ENCODE data around the gene IGF2BP2. TPM values are rescaled to one million over a fixed set of nuclear protein-coding genes. Genes with fewer than 3 reads are reported as not detected.

IGF2BP2 gene
- total RNA-seq, 6 experiments from 2014 or later, result 97.2 to 111 (median 100.0) TPM

DNA sequence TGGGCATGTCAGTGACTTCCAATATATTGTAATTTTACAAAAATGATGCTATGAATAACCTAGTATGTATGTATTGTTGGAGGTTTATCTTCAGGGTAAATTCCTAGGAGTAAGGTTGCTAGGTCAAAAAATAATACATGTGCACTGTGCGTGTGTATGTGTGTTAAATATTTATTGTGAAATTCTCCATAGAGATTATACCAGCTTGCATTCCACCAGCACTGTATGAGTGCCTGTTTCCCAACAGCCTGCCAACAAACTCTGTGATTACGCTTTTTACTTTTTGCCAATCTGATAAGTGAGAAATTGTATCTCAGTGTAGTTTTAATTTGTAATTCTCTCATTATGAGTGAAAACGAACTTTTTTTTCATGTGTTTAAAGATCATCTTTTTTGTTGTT, 12.6 kb upstream of the IGF2BP2 start:
- Mint-ChIP-seq H3K4me3 (no peak overlapping the region), H3K4me1 (ENCODE audit: low read depth) (0 out of 2 replicates have a peak, but pooled peaks cover 5% of the 10 kb centered on the region), H3K36me3 (ENCODE audit: low read depth) (no peaks in the 10 kb centered on the region), H3K27me3 (ENCODE audit: insufficient read depth) (no peaks in the 10 kb centered on the region; the same call in 1 of the 2 replicates), H3K27ac (no peak overlapping the region), H3K9me3 (no peaks in the 10 kb centered on the region)
- no peak for DNase-seq
- TF ChIP-seq, protein P1, sequence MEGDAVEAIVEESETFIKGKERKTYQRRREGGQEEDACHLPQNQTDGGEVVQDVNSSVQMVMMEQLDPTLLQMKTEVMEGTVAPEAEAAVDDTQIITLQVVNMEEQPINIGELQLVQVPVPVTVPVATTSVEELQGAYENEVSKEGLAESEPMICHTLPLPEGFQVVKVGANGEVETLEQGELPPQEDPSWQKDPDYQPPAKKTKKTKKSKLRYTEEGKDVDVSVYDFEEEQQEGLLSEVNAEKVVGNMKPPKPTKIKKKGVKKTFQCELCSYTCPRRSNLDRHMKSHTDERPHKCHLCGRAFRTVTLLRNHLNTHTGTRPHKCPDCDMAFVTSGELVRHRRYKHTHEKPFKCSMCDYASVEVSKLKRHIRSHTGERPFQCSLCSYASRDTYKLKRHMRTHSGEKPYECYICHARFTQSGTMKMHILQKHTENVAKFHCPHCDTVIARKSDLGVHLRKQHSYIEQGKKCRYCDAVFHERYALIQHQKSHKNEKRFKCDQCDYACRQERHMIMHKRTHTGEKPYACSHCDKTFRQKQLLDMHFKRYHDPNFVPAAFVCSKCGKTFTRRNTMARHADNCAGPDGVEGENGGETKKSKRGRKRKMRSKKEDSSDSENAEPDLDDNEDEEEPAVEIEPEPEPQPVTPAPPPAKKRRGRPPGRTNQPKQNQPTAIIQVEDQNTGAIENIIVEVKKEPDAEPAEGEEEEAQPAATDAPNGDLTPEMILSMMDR (IDR thresholded peaks at IDR 0.05), result no peak

DNA sequence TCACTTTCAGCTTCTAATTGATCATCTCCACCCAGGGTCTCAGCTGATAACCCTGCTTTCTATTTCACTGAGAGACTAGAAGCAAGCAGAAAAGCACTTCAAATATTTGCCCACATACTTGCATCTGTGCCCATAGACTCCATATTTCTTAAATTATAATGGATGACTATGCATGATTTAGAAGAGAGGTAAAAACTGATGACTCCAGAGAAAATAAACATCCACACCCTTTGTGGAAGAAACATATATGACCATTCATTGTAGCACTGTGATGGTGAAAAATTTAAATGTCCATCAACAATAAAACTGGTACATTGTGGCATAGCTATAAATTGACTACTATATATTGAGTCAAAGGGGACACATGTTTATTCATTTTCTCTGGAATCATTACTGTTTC, 7.1 kb upstream of the IGF2BP2 start:
- Mint-ChIP-seq H3K9me3 (no peaks in the 10 kb centered on the region), H3K4me3 (no peak overlapping the region), H3K27me3 (ENCODE audit: insufficient read depth) (no peaks in the 10 kb centered on the region), H3K27ac (no peak overlapping the region), H3K4me1 (ENCODE audit: low read depth) (peaks cover 5% of the 10 kb centered on the region), H3K36me3 (ENCODE audit: low read depth) (peaks cover 30% of the 10 kb centered on the region)
- TF ChIP-seq, protein P1 (IDR thresholded peaks at IDR 0.05), result no peak
- DNase-seq, result no peak

DNA sequence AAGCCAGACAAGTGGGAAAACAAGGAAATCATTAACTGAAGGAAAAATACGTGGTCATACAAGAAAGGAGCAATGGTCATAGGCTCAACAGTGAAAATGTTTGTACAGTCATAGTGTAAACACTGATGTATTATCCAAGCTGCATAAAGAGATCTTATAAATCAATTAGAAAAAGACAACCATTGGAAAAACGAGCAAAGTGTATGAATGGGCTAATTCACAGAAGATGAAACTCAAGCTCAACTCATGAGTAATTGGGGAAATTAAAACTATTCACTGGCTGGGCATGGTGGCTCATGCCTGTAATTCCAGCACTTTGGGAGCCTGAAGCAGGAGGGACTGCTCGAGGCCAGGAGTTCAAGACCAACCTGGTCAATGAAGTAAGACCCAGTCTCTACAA, 6.4 kb upstream of the IGF2BP2 start:
- Mint-ChIP-seq H3K27me3 (ENCODE audit: insufficient read depth) (no peaks in the 10 kb centered on the region), H3K36me3 (ENCODE audit: low read depth) (peaks cover 30% of the 10 kb centered on the region), H3K4me1 (ENCODE audit: low read depth) (peaks cover 12% of the 10 kb centered on the region), H3K9me3 (no peaks in the 10 kb centered on the region), H3K4me3 (no peak overlapping the region), H3K27ac (no peak overlapping the region)
- DNase-seq, result no peak
- TF ChIP-seq, protein P1 (IDR thresholded peaks at IDR 0.05), result no peak

DNA sequence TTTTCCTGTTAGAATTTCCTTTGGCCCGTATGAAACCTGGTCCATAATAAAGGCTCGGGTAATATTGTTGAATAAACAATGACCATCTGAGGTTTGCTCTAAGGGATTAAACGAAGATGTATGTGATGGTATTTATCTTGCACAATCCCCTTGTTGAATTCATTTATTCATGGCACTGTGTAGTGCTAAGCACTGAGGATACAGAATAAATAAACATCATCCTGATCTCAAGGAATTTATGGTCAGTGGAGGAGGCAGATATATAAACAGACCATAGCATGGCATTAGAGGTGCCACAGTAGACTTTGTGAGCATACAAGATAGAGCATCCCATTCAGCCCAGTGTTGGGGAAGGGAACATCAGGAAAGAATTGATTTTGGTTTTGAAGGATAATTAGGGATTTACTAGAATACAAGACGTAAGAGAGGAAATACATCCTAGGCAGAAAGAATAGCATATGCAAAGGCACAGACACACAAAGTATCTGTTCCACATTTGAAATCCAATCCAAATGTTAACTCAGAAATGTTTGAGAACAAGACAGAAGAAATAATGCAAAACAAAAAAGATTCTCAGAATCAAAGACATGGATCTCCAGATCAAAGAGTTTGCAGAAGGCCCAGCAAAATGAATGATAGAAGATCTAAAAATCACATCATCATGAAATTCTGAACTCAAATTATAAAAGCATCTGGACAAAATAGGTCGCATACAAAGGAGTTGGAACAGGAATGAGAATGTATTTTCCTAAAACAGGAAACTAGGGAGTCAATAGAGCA, 5.4 kb upstream of the IGF2BP2 start:
- DNase-seq, result no peak
- Mint-ChIP-seq H3K27me3 (ENCODE audit: insufficient read depth) (no peaks in the 10 kb centered on the region), H3K27ac (no peak overlapping the region), H3K36me3 (ENCODE audit: low read depth) (peaks cover 30% of the 10 kb centered on the region), H3K4me3 (no peak overlapping the region), H3K9me3 (no peaks in the 10 kb centered on the region), H3K4me1 (ENCODE audit: low read depth) (peaks cover 15% of the 10 kb centered on the region)
- TF ChIP-seq, protein P1 (IDR thresholded peaks at IDR 0.05), result no peak

DNA sequence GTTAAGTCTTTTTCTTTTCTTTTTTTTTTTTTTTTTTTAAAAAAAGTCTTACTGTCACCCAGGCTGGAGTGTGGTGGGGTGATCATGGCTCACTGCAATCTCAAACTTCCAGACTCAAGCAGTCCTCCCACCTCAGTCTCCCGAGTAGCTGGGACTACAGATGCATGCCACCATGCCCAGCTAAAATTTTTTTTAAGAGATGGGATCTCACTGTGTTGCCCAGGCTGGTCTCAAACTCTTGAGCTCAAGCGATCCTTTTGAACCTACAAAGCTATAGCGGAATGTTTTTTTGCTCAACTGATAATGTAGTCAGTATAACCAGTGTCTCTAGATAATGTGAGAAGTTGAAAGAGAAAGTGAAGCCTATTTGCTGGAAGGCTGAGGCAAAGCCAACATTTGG, 3.9 kb upstream of the IGF2BP2 start:
- TF ChIP-seq, protein P1 (IDR thresholded peaks at IDR 0.05), result no peak

More for the DNA sequence above, 3.9 kb upstream of the IGF2BP2 start:
- Mint-ChIP-seq H3K27me3 (ENCODE audit: insufficient read depth) (no peaks in the 10 kb centered on the region), H3K9me3 (no peaks in the 10 kb centered on the region), H3K27ac (no peak overlapping the region), H3K36me3 (ENCODE audit: low read depth) (peaks cover 30% of the 10 kb centered on the region), H3K4me3 (no peak overlapping the region), H3K4me1 (ENCODE audit: low read depth) (peaks cover 15% of the 10 kb centered on the region)
- DNase-seq, result no peak
